Endodermal cell (in vitro differentiated cells): ENCODE measurements around the gene MMP21. TPM values are rescaled to one million over a fixed set of nuclear protein-coding genes. Genes with fewer than 3 reads are reported as not detected.

Experiments
- DNase-seq: peaks from one replicate; pipeline ENCODE4 v3.0.0-alpha.2; 2017
- H3K27ac ChIP-seq: 2 replicates; pipeline ENCODE4 v1.5.1; 2013; ENCODE audit warnings: mild to moderate bottlenecking, low read depth, low read length, moderate library complexity
- H3K27me3 ChIP-seq: 2 replicates; pipeline ENCODE4 v1.6.1; 2013; ENCODE audit warnings: mild to moderate bottlenecking, low read length, moderate library complexity; ENCODE audit not compliant: insufficient read depth, control insufficient read depth, poor library complexity, severe bottlenecking
- H3K36me3 ChIP-seq: 2 replicates; pipeline ENCODE4 v1.7.0; 2013; ENCODE audit warnings: mild to moderate bottlenecking, low read length, moderate library complexity; ENCODE audit not compliant: control insufficient read depth, insufficient read depth
- H3K4me1 ChIP-seq: one replicate; pipeline ENCODE4 v1.7.0; 2013; ENCODE audit warnings: low read length; ENCODE audit not compliant: control insufficient read depth, insufficient read depth
- H3K4me3 ChIP-seq: 2 replicates; pipeline ENCODE4 v1.5.1; 2013; ENCODE audit warnings: mild to moderate bottlenecking, low read length, moderate library complexity
- H3K9ac ChIP-seq: 2 replicates; pipeline ENCODE4 v1.6.1; 2013; ENCODE audit warnings: mild to moderate bottlenecking, low read length, moderate library complexity; ENCODE audit not compliant: poor library complexity, severe bottlenecking; ENCODE audit errors: extremely low read depth
- H3K9me3 ChIP-seq: 2 replicates; pipeline ENCODE4 v1.6.1; 2013; ENCODE audit warnings: mild to moderate bottlenecking, low read length, moderate library complexity; ENCODE audit not compliant: control insufficient read depth
- H3K27ac Mint-ChIP-seq: 2 replicates; pipeline ENCODE4 v1.8.0; 2020; ENCODE audit warnings: mixed read lengths
- H3K27me3 Mint-ChIP-seq: 2 replicates; pipeline ENCODE4 v1.8.0; 2021; ENCODE audit warnings: mild to moderate bottlenecking, mixed read lengths; ENCODE audit not compliant: insufficient read depth
- H3K36me3 Mint-ChIP-seq: 2 replicates; pipeline ENCODE4 v1.8.0; 2020; ENCODE audit warnings: low read depth, mixed read lengths
- H3K4me1 Mint-ChIP-seq: 2 replicates; pipeline ENCODE4 v1.8.0; 2020; ENCODE audit warnings: mixed read lengths
- H3K4me3 Mint-ChIP-seq: 2 replicates; pipeline ENCODE4 v1.8.0; 2020; ENCODE audit warnings: mild to moderate bottlenecking, moderate library complexity, mixed read lengths
- H3K9me3 Mint-ChIP-seq: 2 replicates; pipeline ENCODE4 v1.8.0; 2020; ENCODE audit warnings: mild to moderate bottlenecking, mixed read lengths
- WGBS, 2 experiments: methylation state at CpG; one replicate each; pipeline versions ENCODE4 v1.1.5 to v1.1.7; 2013; ENCODE audit warnings: missing lambda C conversion rate in 2 of 2, mixed read lengths in 1 of 2; ENCODE audit not compliant: insufficient coverage in 1 of 2, insufficient read length in 1 of 2; 5-methylcytosine and 5-hydroxymethylcytosine counted together
- total RNA-seq, 2 donors: library from RNA; stranded (reverse); fragmentation: NEBNext Ultra II Directional in 1 of 2; extraction: Animal tissue kit (Norgen Biotek cat#: 25700) in 1 of 2; gene quantifications; 2 replicates in 1 of 2; 3 replicates in 1 of 2; pipeline ENCODE4 v1.2.1, GENCODE V29; 2021
- TF ChIP-seq, protein P1 (sequence below): fragments of 200-600 bp; sonication (generic); conservative IDR thresholded peaks from 2 replicates; pipeline ENCODE4 v1.5.0; 2021; ENCODE audit warnings: antibody characterized with exemption, mild to moderate bottlenecking

The MMP21 gene
- total RNA-seq, 2 donors from 2014 or later: not detected

DNA sequence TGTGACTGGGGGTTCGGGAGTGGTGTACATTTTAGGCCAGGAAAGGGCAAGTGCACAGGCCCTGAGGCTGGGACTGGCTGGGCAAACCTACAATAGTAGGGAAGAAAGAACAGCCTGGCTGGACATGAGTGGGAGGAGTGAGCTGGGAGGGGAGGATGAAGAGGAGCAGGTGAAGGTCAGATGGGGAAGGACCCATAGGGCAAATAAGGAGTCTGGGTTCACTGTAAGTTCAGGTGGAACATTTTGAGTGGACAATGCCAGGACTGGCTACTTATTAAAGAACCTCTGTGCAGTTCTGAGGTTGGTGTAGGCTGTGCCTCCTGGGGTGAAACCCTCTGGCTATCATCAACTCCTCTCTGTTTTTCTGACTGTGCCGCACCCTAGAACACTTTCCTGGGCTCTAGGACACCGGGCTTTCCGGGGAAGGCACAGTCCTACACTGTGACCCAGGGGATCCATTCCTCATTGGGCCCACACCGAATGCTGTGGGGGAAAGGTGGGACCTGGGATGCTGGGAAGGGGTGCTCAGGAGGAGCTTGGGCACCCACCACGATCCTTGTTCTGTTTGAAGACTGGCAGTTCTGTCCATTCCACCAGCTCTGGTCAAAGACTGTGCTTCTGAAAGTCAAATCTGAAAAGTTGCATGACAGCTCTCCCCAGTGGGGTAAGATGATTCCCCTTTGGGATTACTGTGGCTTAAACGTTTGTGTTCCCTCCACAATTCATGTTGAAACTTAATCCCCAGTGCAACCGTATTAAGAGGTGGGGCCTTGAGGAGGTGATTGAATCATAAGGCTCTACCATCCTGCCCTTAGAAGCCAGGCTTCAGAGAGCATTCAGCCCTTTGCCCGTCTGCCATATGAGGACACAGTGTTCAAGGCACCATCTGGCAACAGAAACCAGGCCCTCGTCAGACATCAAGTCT is 4.0 kb upstream of the MMP21 start:
- no peaks in the 10 kb centered on the region for H3K36me3 ChIP-seq
- H3K4me3 Mint-ChIP-seq: no peak overlapping the region
- no peaks in the 10 kb centered on the region for H3K4me1 Mint-ChIP-seq
- no peaks in the 10 kb centered on the region for H3K36me3 Mint-ChIP-seq
- H3K4me1 ChIP-seq: no peaks in the 10 kb centered on the region
- peaks cover 8% of the 10 kb centered on the region for H3K9me3 Mint-ChIP-seq
- WGBS, 2 experiments: 81% methylated on average over 8 to 10 of the region's 10 CpGs
- no peak overlapping the region for H3K27ac ChIP-seq
- TF ChIP-seq, protein P1, sequence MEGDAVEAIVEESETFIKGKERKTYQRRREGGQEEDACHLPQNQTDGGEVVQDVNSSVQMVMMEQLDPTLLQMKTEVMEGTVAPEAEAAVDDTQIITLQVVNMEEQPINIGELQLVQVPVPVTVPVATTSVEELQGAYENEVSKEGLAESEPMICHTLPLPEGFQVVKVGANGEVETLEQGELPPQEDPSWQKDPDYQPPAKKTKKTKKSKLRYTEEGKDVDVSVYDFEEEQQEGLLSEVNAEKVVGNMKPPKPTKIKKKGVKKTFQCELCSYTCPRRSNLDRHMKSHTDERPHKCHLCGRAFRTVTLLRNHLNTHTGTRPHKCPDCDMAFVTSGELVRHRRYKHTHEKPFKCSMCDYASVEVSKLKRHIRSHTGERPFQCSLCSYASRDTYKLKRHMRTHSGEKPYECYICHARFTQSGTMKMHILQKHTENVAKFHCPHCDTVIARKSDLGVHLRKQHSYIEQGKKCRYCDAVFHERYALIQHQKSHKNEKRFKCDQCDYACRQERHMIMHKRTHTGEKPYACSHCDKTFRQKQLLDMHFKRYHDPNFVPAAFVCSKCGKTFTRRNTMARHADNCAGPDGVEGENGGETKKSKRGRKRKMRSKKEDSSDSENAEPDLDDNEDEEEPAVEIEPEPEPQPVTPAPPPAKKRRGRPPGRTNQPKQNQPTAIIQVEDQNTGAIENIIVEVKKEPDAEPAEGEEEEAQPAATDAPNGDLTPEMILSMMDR: no peak
- no peak overlapping the region for H3K9ac ChIP-seq
- H3K4me3 ChIP-seq: no peak overlapping the region
- peak; percentile 20 for DNase-seq
- no peak overlapping the region for H3K27ac Mint-ChIP-seq
- peaks cover 3% of the 10 kb centered on the region for H3K27me3 Mint-ChIP-seq
- no peaks in the 10 kb centered on the region for H3K27me3 ChIP-seq
- H3K9me3 ChIP-seq: peaks cover 8% of the 10 kb centered on the region

DNA sequence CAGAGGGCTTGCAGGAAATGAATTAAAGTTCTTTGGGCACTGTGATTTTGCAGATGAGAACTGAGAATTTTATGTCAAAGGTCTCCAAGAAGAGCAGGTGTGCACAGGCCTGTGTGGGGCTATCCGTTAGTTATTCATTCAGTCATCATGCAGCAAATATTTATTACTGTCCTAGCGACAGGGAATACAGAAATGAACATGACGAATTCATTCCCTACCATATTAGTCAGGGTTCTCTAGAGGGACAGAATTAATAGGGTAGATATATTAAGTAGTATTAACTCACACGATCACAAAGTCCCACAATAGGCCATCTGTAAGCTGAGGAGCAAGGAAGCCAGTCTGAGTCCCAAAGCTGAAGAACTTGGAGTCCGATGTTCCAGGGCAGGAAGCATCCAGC is 2.9 kb upstream of the MMP21 start:
- H3K9me3 Mint-ChIP-seq: peaks cover 8% of the 10 kb centered on the region
- Histone ChIP-seq H3K9me3 (peaks cover 8% of the 10 kb centered on the region), H3K27ac (no peak overlapping the region), H3K27me3 (no peaks in the 10 kb centered on the region), H3K9ac (no peak overlapping the region), H3K36me3 (no peaks in the 10 kb centered on the region), H3K4me3 (no peak overlapping the region), H3K4me1 (no peaks in the 10 kb centered on the region)
- WGBS, 2 experiments: 85 to 92% methylated on average over 2 to 3 of the region's 5 CpGs
- no peak overlapping the region for H3K4me3 Mint-ChIP-seq
- no peaks in the 10 kb centered on the region for H3K4me1 Mint-ChIP-seq
- TF ChIP-seq, protein P1: no peak
- H3K27ac Mint-ChIP-seq: no peak overlapping the region
- no peaks in the 10 kb centered on the region for H3K36me3 Mint-ChIP-seq
- peaks cover 3% of the 10 kb centered on the region for H3K27me3 Mint-ChIP-seq
- DNase-seq: no peak

DNA sequence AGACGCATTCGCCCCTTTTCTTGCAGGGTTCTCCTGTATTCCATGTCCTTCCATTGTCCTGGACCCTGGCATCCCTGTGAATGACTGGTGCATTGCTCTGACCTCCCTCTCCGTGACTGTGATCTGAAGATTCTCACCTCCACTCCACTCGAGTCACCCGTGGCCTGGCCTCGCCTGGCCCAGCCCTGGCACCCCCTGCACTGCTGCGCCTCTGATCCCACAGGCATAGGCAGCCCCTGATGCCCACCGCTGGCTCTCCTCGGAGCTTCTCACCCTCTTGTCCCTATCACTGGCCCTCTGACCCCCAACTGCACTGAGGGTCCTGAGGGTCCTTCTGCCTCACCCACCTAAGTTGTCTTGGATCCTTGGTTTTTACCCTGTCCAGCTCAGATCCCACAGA is 2.2 kb upstream of the MMP21 start:
- Histone ChIP-seq H3K4me3 (no peak overlapping the region), H3K4me1 (no peaks in the 10 kb centered on the region), H3K9ac (no peak overlapping the region), H3K27me3 (no peaks in the 10 kb centered on the region), H3K36me3 (no peaks in the 10 kb centered on the region), H3K9me3 (peaks cover 8% of the 10 kb centered on the region), H3K27ac (no peak overlapping the region)
- H3K4me1 Mint-ChIP-seq: no peaks in the 10 kb centered on the region
- 89 to 94% methylated on average over 7 to 9 of the region's 9 CpGs for WGBS, 2 experiments
- TF ChIP-seq, protein P1: no peak
- H3K36me3 Mint-ChIP-seq: no peaks in the 10 kb centered on the region
- no peak for DNase-seq
- H3K27ac Mint-ChIP-seq: no peak overlapping the region
- peaks cover 8% of the 10 kb centered on the region for H3K9me3 Mint-ChIP-seq
- H3K27me3 Mint-ChIP-seq: peaks cover 3% of the 10 kb centered on the region
- H3K4me3 Mint-ChIP-seq: no peak overlapping the region
